GM19239 (cell line): ENCODE results near the gene SPEF1.

Source experiments
- DNase-seq: peaks from one replicate; pipeline ENCODE4 v3.0.0; 2011; ENCODE audit warnings: low spot score; ENCODE audit not compliant: insufficient read length
- FAIRE-seq: peaks from 2 replicates; lab custom pipeline; 2011; peaks lifted over from hg19 to GRCh38; lab: Jason Lieb, UNC

SPEF1 gene

GRCh38 chr20:3752386-3752759 lies 28.9 kb downstream of the SPEF1 start:
- FAIRE-seq (no peak), DNase-seq (no peak)

GRCh38 chr20:3751675-3752385 lies 29.4 kb downstream of the SPEF1 start:
- FAIRE-seq (no peak), DNase-seq (no peak)

- no peak for FAIRE-seq
These were observed 30.0 kb downstream of the SPEF1 start for GRCh38 chr20:3751305-3751674.

GRCh38 chr20:3749689-3750531 lies 31.3 kb downstream of the SPEF1 start:
- FAIRE-seq (no peak), DNase-seq (peak; percentile 75)

More at GRCh38 chr20:3751305-3751674, 30.0 kb downstream of the SPEF1 start:
- DNase-seq = no peak

DNA sequence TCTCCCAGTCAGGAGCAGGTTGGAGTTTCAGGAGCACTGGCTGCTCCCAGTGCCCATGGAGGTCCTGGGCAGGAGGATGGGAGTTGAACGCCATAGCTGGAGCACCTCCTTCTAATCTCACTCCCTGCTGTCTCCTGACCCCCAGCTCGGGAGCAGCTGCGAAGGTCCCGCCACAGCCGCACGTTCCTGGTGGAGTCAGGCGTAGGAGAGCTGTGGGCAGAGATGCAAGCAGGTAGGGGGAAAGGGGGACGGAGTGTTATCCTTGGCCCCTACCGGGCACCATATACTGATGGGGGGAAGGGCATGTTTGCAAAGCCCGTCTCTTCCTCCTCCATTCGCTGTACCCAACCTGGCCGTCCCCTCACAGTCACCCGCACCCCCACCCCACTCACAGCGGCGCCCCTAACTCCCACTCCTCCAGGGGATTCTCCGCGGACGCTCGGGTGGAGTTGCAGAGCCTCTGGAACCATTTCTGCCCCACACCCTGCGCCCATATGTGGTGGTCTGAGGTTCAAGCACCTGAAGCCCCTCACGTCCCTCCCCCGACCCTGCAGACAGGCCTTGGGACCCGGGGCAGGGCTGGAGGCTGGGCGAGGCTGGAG lies 32.1 kb downstream of the SPEF1 start:
- DNase-seq = no peak
- FAIRE-seq = no peak

DNA sequence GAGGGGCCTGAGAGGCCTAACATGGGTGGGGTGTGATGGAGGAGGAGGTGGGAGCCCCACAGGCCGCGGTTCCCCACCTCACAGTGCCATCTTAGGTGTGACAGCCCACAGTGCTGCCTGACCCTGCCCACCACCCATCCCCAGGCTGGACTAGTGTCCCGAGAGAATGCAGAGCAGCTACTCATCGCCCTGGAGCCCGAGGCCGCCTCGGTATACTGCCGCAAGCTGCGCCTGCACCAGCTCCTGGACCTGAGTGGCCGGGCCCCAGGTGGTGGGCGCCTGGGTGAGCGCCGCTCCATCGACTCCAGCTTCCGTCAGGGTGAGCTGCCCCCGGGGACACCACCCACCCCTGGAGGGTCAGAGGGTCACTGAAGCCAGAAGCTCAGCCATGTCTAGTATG lies 33.2 kb downstream of the SPEF1 start:
- FAIRE-seq = no peak
- DNase-seq = no peak

GRCh38 chr20:3747471-3747870 lies 33.8 kb downstream of the SPEF1 start:
- DNase-seq = no peak
- FAIRE-seq = no peak

GRCh38 chr20:3745686-3746173 lies 35.5 kb downstream of the SPEF1 start:
- DNase-seq = no peak
- no peak for FAIRE-seq

GRCh38 chr20:3744806-3745685 lies 36.2 kb downstream of the SPEF1 start:
- no peak for DNase-seq

GRCh38 chr20:3744037-3744436 lies 37.2 kb downstream of the SPEF1 start:
- FAIRE-seq = no peak
- DNase-seq = no peak

More at GRCh38 chr20:3744806-3745685, 36.2 kb downstream of the SPEF1 start:
- no peak for FAIRE-seq

- no peak for DNase-seq
- no peak for FAIRE-seq
These were observed 38.0 kb downstream of the SPEF1 start for GRCh38 chr20:3743251-3743650.

DNA sequence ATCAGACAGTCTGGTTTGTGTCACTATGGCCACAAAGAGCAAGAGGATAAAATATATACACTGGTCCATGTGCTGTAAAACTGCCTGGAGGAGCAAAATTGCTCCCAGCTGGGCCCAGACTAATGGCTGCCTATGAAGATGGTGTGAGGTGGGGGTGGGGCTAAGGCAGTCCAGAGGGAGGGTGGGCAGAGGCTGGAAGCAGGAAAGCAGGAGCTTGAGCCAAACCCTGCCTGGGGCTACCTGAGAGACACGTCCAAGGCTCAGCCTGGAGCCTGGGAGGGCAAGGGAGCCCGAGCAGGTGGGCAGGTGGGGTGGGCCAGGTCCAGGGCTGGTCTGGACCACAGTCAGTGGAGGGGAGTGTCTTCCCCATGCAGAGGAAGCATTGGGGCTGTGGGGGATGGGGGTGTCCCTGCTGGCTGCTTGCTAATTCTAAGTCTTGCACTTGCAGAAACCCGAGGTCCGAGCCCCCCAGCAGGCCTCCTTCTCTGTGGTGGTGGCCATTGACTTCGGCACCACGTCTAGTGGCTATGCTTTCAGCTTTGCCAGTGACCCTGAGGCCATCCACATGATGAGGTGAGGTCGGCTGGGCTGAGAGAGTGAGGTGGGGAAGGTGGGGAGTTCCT lies 39.3 kb downstream of the SPEF1 start:
- DNase-seq = no peak

GRCh38 chr20:3740615-3741301 lies 40.5 kb downstream of the SPEF1 start:
- DNase-seq (no peak), FAIRE-seq (no peak)

More for the DNA sequence above, 39.3 kb downstream of the SPEF1 start:
- no peak for FAIRE-seq

GRCh38 chr20:3739926-3740451 lies 41.3 kb downstream of the SPEF1 start:
- FAIRE-seq = no peak
- no peak for DNase-seq

- no peak for DNase-seq
- FAIRE-seq = no peak
These were observed 42.0 kb downstream of the SPEF1 start for GRCh38 chr20:3739054-3739925.

DNA sequence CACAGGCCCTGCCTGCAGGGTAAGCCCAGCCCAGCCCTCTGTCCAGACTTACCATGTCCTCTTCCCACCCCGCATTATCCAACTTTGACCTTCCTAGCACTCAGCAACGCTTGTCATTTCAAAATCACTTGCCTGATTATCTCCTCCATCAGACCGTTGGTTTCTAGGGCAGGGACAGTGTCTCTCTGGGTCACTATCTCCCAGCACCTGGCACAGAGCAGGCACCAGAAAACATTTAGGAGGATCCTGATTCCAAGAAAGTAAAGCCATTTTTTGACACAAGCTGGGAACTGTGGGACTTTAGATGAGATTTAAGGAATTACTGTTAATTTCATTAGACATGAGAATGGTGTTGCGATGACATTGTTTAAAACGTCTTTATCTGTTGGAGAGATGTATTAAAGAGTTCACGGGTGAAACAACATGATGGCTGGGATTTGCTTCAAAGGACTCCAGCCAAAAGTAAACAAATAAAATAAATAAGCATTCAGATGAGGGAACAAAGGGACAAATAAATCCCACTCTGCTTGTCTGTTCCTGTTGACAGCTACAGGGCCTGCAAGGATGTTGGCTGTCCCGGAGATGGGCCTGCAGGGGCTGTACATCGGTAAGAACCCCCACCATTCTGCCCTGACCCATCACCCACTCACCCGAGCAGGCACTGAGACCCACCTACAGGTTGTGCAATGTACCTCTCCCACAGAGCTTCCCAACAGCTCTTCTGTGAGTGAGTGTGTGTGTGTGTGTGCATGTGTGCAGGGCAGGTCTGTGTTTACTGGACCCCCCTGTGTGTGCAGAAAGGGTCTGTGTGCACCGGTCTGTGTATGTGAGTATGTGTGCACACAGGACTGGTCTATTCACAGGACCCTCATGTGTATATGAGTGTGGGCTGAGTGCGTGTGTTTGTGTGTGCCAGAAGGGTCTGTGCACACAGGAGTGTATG lies 42.9 kb downstream of the SPEF1 start:
- FAIRE-seq (no peak), DNase-seq (no peak)

- DNase-seq (no peak), FAIRE-seq (no peak)
These were observed 45.5 kb downstream of the SPEF1 start for GRCh38 chr20:3735768-3736167.
